Neural progenitor cell (in vitro differentiated cells): ENCODE data around the gene NEGR1. TPM values are rescaled to one million over a fixed set of nuclear protein-coding genes. Genes with fewer than 3 reads are reported as not detected.

Experiments
- DNase-seq: peaks from one replicate; pipeline ENCODE4 v3.0.0-alpha.2; 2016; ENCODE audit warnings: low spot score
- H2AFZ ChIP-seq: fragments of 200-600 bp; sonication (generic); replicated peaks from 2 replicates; pipeline ENCODE4 v1.6.1; 2016; ENCODE audit warnings: antibody characterized with exemption
- H3F3A ChIP-seq: fragments of 200-600 bp; sonication (generic); 2 replicates; pipeline ENCODE4 v1.6.1; 2016; ENCODE audit warnings: antibody characterized with exemption, low read depth
- H3K27ac ChIP-seq: fragments of 200-600 bp; sonication (generic); 2 replicates; pipeline ENCODE4 v1.5.1; 2016; ENCODE audit warnings: mild to moderate bottlenecking
- H3K27me3 ChIP-seq: fragments of 200-600 bp; sonication (generic); 2 replicates; pipeline ENCODE4 v1.6.1; 2016; ENCODE audit warnings: mild to moderate bottlenecking, moderate library complexity
- H3K36me3 ChIP-seq: fragments of 200-600 bp; sonication (generic); 2 replicates; pipeline ENCODE4 v1.5.1; 2016
- H3K4me1 ChIP-seq: fragments of 200-600 bp; sonication (generic); 2 replicates; pipeline ENCODE4 v1.6.1; 2016; ENCODE audit warnings: mixed run types
- H3K4me2 ChIP-seq: fragments of 200-600 bp; sonication (generic); 2 replicates; pipeline ENCODE4 v1.6.1; 2016
- H3K4me3 ChIP-seq: fragments of 200-600 bp; sonication (generic); 2 replicates; pipeline ENCODE4 v1.5.1; 2016
- H3K79me2 ChIP-seq: fragments of 200-600 bp; sonication (generic); 2 replicates; pipeline ENCODE4 v1.6.1; 2016; ENCODE audit warnings: low read depth
- H3K9ac ChIP-seq: fragments of 200-600 bp; sonication (generic); 2 replicates; pipeline ENCODE4 v1.6.1; 2016
- H3K9me3 ChIP-seq: fragments of 200-600 bp; sonication (generic); 2 replicates; pipeline ENCODE4 v1.5.1; 2016; ENCODE audit warnings: low read depth
- H4K20me1 ChIP-seq: fragments of 200-600 bp; sonication (generic); 2 replicates; pipeline ENCODE4 v1.6.1; 2016; ENCODE audit warnings: low read depth
- H3K27ac Mint-ChIP-seq: 3 replicates; pipeline ENCODE4 v1.8.0; 2021; ENCODE audit warnings: mixed read lengths
- H3K27me3 Mint-ChIP-seq: 2 replicates; pipeline ENCODE4 v1.8.0; 2022; ENCODE audit warnings: low read depth, mild to moderate bottlenecking, inconsistent platforms, moderate library complexity, mixed read lengths; ENCODE audit not compliant: insufficient read depth
- H3K36me3 Mint-ChIP-seq: 3 replicates; pipeline ENCODE4 v1.8.0; 2021; ENCODE audit warnings: mixed read lengths
- H3K4me1 Mint-ChIP-seq: 3 replicates; pipeline ENCODE4 v1.8.0; 2021; ENCODE audit warnings: mixed read lengths
- H3K4me3 Mint-ChIP-seq: 3 replicates; pipeline ENCODE4 v1.8.0; 2021; ENCODE audit warnings: mild to moderate bottlenecking, moderate library complexity, mixed read lengths
- H3K9me3 Mint-ChIP-seq: 3 replicates; pipeline ENCODE4 v1.8.0; 2020; ENCODE audit warnings: mixed read lengths
- CTCF ChIP-seq: fragments of 200-600 bp; sonication (generic); IDR thresholded peaks from 2 replicates; pipeline ENCODE4 v1.5.1; 2017; ENCODE audit warnings: antibody characterized with exemption, mild to moderate bottlenecking
- EZH2 ChIP-seq: fragments of 200-600 bp; sonication (generic); IDR thresholded peaks from 2 replicates; pipeline ENCODE4 v1.6.1; 2017; ENCODE audit warnings: antibody characterized with exemption, mild to moderate bottlenecking, moderate library complexity
- EZH2phosphoT487 ChIP-seq: fragments of 200-600 bp; sonication (generic); IDR thresholded peaks from 2 replicates; pipeline ENCODE4 v1.6.1; 2017; ENCODE audit warnings: antibody characterized with exemption
- total RNA-seq: library from RNA; depleted of rRNA; stranded (reverse); fragments of >200 nt; gene quantifications from 2 replicates; pipeline ENCODE4 v1.2.3, GENCODE V29; 2015; ENCODE audit warnings: low replicate concordance

NEGR1 gene
- total RNA-seq, 1 donor from 2014 or later, result 0.62 TPM

GRCh38 chr1:71526824-71527223 lies 755.5 kb downstream of the NEGR1 start:
- no peak overlapping the region for H3K9ac ChIP-seq
- H3K79me2 ChIP-seq, result no peaks in the 10 kb centered on the region
- no peaks in the 10 kb centered on the region for H3K9me3 Mint-ChIP-seq
- no peaks in the 10 kb centered on the region for H3K36me3 ChIP-seq
- no peaks in the 10 kb centered on the region for H3K36me3 Mint-ChIP-seq
- H3K4me3 ChIP-seq, result no peak overlapping the region
- no peak for TF ChIP-seq EZH2
- no peak for TF ChIP-seq EZH2phosphoT487
- TF ChIP-seq CTCF, result no peak
- no peak overlapping the region for H2AFZ ChIP-seq
- no peak overlapping the region for H3K27ac ChIP-seq
- no peaks in the 10 kb centered on the region for H4K20me1 ChIP-seq
- no peak overlapping the region for H3K4me3 Mint-ChIP-seq
- no peaks in the 10 kb centered on the region for H3K9me3 ChIP-seq
- no peak overlapping the region for H3K27ac Mint-ChIP-seq
- no peaks in the 10 kb centered on the region for H3K27me3 Mint-ChIP-seq
- no peak overlapping the region for H3K4me2 ChIP-seq
- no peaks in the 10 kb centered on the region for H3K4me1 Mint-ChIP-seq
- H3K27me3 ChIP-seq, result no peaks in the 10 kb centered on the region
- DNase-seq, result no peak
- no peaks in the 10 kb centered on the region for H3F3A ChIP-seq
- no peaks in the 10 kb centered on the region for H3K4me1 ChIP-seq

GRCh38 chr1:71522721-71523120 lies 759.6 kb downstream of the NEGR1 start:
- TF ChIP-seq EZH2phosphoT487 (no peak), CTCF (no peak), EZH2 (no peak)
- H4K20me1 ChIP-seq, result no peaks in the 10 kb centered on the region
- no peaks in the 10 kb centered on the region for H3K36me3 ChIP-seq
- Mint-ChIP-seq H3K4me1 (peaks cover 3% of the 10 kb centered on the region), H3K27me3 (no peaks in the 10 kb centered on the region), H3K9me3 (no peaks in the 10 kb centered on the region), H3K4me3 (no peak overlapping the region), H3K27ac (no peak overlapping the region), H3K36me3 (no peaks in the 10 kb centered on the region)
- no peaks in the 10 kb centered on the region for H3K4me1 ChIP-seq
- H3K27me3 ChIP-seq, result no peaks in the 10 kb centered on the region
- no peaks in the 10 kb centered on the region for H3F3A ChIP-seq
- H3K4me2 ChIP-seq, result no peak overlapping the region
- H3K9ac ChIP-seq, result no peak overlapping the region
- H3K4me3 ChIP-seq, result no peak overlapping the region
- H3K27ac ChIP-seq, result no peak overlapping the region
- H3K79me2 ChIP-seq, result no peaks in the 10 kb centered on the region
- H2AFZ ChIP-seq, result no peak overlapping the region
- no peaks in the 10 kb centered on the region for H3K9me3 ChIP-seq
- no peak for DNase-seq

- peaks cover 3% of the 10 kb centered on the region for H3K4me1 Mint-ChIP-seq
- Histone ChIP-seq H4K20me1 (no peaks in the 10 kb centered on the region), H3K36me3 (no peaks in the 10 kb centered on the region), H3K4me3 (no peak overlapping the region), H3K27me3 (no peaks in the 10 kb centered on the region), H2AFZ (no peak overlapping the region), H3K79me2 (no peaks in the 10 kb centered on the region), H3F3A (no peaks in the 10 kb centered on the region), H3K9ac (no peak overlapping the region), H3K9me3 (no peaks in the 10 kb centered on the region), H3K4me2 (no peak overlapping the region), H3K27ac (no peak overlapping the region), H3K4me1 (no peaks in the 10 kb centered on the region)
- no peak overlapping the region for H3K4me3 Mint-ChIP-seq
- H3K9me3 Mint-ChIP-seq, result no peaks in the 10 kb centered on the region
- peak; percentile 80 for TF ChIP-seq CTCF
- TF ChIP-seq EZH2phosphoT487, result no peak
- no peaks in the 10 kb centered on the region for H3K27me3 Mint-ChIP-seq
- no peak overlapping the region for H3K27ac Mint-ChIP-seq
- peak; percentile 45 for DNase-seq
- no peaks in the 10 kb centered on the region for H3K36me3 Mint-ChIP-seq
These were observed 760.6 kb downstream of the NEGR1 start for GRCh38 chr1:71521655-71522264.
